Esophagus squamous epithelium (tissue), 5 donors: Measurements from ENCODE around the gene DIPK1C. TPM values are rescaled to one million over a fixed set of nuclear protein-coding genes. Genes with fewer than 3 reads are reported as not detected.

Experiments
- DNase-seq: peaks from one replicate; lab custom pipeline; 2025; lab: John Stamatoyannopoulos, UW
- H3K27ac ChIP-seq, 4 donors: fragments of 200-600 bp; sonication (generic); one replicate each; pipeline ENCODE4 v1.5.1; 2016 to 2019; ENCODE audit warnings: mild to moderate bottlenecking in 1 of 4
- H3K27me3 ChIP-seq, 4 donors: fragments of 200-600 bp; sonication (generic); 1 replicate in 3 of 4; 2 replicates in 1 of 4; pipeline versions ENCODE4 v1.5.1 to v1.6.0; 2017 to 2021; ENCODE audit warnings: antibody characterized with exemption in 1 of 4
- H3K36me3 ChIP-seq, 3 donors: fragments of 200-600 bp; sonication (generic); one replicate each; pipeline ENCODE4 v1.5.1; 2016 to 2019
- H3K4me1 ChIP-seq, 3 donors: fragments of 200-600 bp; sonication (generic); one replicate each; pipeline ENCODE4 v1.5.1; 2017 to 2019
- H3K4me3 ChIP-seq, 4 donors: fragments of 200-600 bp; sonication (generic); 1 replicate in 3 of 4; 2 replicates in 1 of 4; pipeline ENCODE4 v1.5.1; 2016 to 2019; ENCODE audit warnings: mild to moderate bottlenecking in 2 of 4, moderate library complexity in 1 of 4
- H3K9me3 ChIP-seq, 3 donors: fragments of 200-600 bp; sonication (generic); one replicate each; pipeline ENCODE4 v1.5.1; 2016 to 2019
- CTCF ChIP-seq, 6 experiments: fragments of 450-650 bp in 4 of 6; fragments of 200-600 bp in 2 of 6; sonication (generic) in 2 of 6; IDR thresholded peaks; one replicate each; pipeline ENCODE4 v1.5.1; 2016 to 2019; ENCODE audit warnings: antibody characterized with exemption in 6 of 6, mild to moderate bottlenecking in 4 of 6, moderate library complexity in 4 of 6
- POLR2A ChIP-seq, 4 donors: fragments of 450-650 bp; IDR thresholded peaks; one replicate each; pipeline ENCODE4 v1.6.1; 2017; ENCODE audit warnings: antibody characterized with exemption in 4 of 4, mild to moderate bottlenecking in 4 of 4, moderate library complexity in 3 of 4
- WGBS, 2 donors: methylation state at CpG; one replicate each; pipeline ENCODE4 v1.1.5; 2018; 5-methylcytosine and 5-hydroxymethylcytosine counted together
- intact Hi-C: fragments of 100-400 bp; cut with DNase I; formaldehyde crosslinking; loops from one replicate; pipeline ENCODE4 v1.15.0; 2022
- total RNA-seq, 4 donors: library from RNA; depleted of rRNA; stranded (reverse); fragments of >200 nt; gene quantifications; one replicate each; pipeline ENCODE4 v1.1.0, GENCODE V29; 2016
- donor health status: DM: yes; HTN: yes; CAD: no.

The DIPK1C gene
- total RNA-seq, 4 donors from 2014 or later, result not detected

- 43 to 44% methylated on average over 14 of the region's 14 CpGs for WGBS, 2 donors
- Histone ChIP-seq H3K36me3 (no peaks in the 10 kb centered on the region), H3K4me1 (no peaks in the 10 kb centered on the region), H3K4me3 (no peak overlapping the region), H3K27me3 (no peaks in the 10 kb centered on the region), H3K9me3 (no peaks in the 10 kb centered on the region), H3K27ac (peak overlapping the region in 1 of 4 donors; percentile 14)
- no peak for DNase-seq
- intact Hi-C loops, result no loop called here
- TF ChIP-seq CTCF (IDR thresholded peaks at IDR 0.05) (no peak), POLR2A (IDR thresholded peaks at IDR 0.05) (no peak)
Measured at GRCh38 chr18:74399091-74399887, 57.8 kb downstream of the DIPK1C start.

GRCh38 chr18:74397572-74397971 lies 59.5 kb downstream of the DIPK1C start:
- 76 to 96% methylated on average over 3 to 5 of the region's 7 CpGs for WGBS, 2 donors
- no peak overlapping the region for H3K27ac ChIP-seq
- no peak overlapping the region for H3K4me3 ChIP-seq
- no peaks in the 10 kb centered on the region for H3K4me1 ChIP-seq
- TF ChIP-seq POLR2A (IDR thresholded peaks at IDR 0.05) (no peak), CTCF (IDR thresholded peaks at IDR 0.05) (no peak)
- no peaks in the 10 kb centered on the region for H3K9me3 ChIP-seq
- intact Hi-C loops, result no loop called here
- no peak for DNase-seq
- peaks cover 0 to 1% (median 0%) of the 10 kb centered on the region in 4 donors for H3K27me3 ChIP-seq
- no peaks in the 10 kb centered on the region for H3K36me3 ChIP-seq

- no peaks in the 10 kb centered on the region for H3K4me1 ChIP-seq
- no peak for DNase-seq
- H3K27ac ChIP-seq, result peak overlapping the region in 2 of 4 donors; percentile 16 to 26
- intact Hi-C loops, result no loop called here
- no peak overlapping the region for H3K4me3 ChIP-seq
- 58 to 64% methylated on average over 16 of the region's 16 CpGs for WGBS, 2 donors
- TF ChIP-seq POLR2A (IDR thresholded peaks at IDR 0.05), result no peak
- TF ChIP-seq CTCF (IDR thresholded peaks at IDR 0.05), result no peak
- H3K27me3 ChIP-seq, result peaks cover 0 to 5% (median 0%) of the 10 kb centered on the region in 4 donors
- H3K9me3 ChIP-seq, result no peaks in the 10 kb centered on the region
- H3K36me3 ChIP-seq, result no peaks in the 10 kb centered on the region
Measured at GRCh38 chr18:74396171-74397169, 60.6 kb downstream of the DIPK1C start.

DNA sequence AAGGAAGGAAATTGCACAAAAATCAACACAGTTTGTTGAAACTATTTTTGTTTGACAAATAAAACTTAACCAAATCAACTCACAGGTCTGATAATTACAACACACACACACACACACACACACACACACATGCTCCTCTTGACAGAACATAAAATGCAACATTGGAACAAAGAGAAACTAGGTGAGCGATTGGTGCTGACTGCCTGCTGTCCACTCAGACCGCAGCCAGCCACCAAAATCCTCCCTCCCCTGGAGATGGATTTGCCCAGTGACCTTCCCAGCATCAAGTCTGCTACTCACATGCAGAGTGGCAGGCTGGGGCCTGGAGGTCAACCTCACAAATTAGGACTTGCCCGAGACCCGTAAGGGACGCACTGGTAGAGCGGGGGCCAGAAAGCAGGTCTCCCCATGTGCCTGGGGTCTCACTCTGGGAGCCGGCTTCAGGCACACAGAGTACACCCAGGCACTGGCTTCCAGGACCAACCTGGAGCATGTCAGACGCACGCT lies 61.4 kb downstream of the DIPK1C start:
- Histone ChIP-seq H3K27ac (peak overlapping the region in 1 of 4 donors; percentile 16), H3K4me1 (no peaks in the 10 kb centered on the region), H3K4me3 (no peak overlapping the region), H3K9me3 (no peaks in the 10 kb centered on the region), H3K27me3 (peaks cover 0 to 5% (median 0%) of the 10 kb centered on the region in 4 donors), H3K36me3 (no peaks in the 10 kb centered on the region)
- no peak for DNase-seq
- no peak for TF ChIP-seq CTCF (IDR thresholded peaks at IDR 0.05)
- TF ChIP-seq POLR2A (IDR thresholded peaks at IDR 0.05), result no peak
- WGBS, 2 donors, result 77 to 84% methylated on average over 6 to 7 of the region's 9 CpGs
- intact Hi-C loops, result no loop called here
